HepG2 (cell line): ENCODE results near the gene TPST2. TPM values are rescaled to one million over a fixed set of nuclear protein-coding genes. Genes with fewer than 3 reads are reported as not detected.

Experiments
- ATF4 ChIP-seq, 2 experiments: fragments of 450-650 bp in 1 of 2; sonication (generic) in 1 of 2; formaldehyde crosslinking; IDR thresholded peaks; 2 replicates each; pipeline versions ENCODE4 v1.5.0 to v1.8.0; 2020 to 2022; ENCODE audit warnings: mild to moderate bottlenecking in 1 of 2, missing genetic modification reagents in 1 of 2
- CENPT ChIP-seq: sonication (generic); formaldehyde crosslinking; IDR thresholded peaks from 2 replicates; pipeline ENCODE4 v1.8.0; 2022; ENCODE audit warnings: low read depth, mild to moderate bottlenecking, moderate library complexity, missing genetic modification reagents
- ELF3 ChIP-seq: IDR thresholded peaks from 2 replicates; pipeline ENCODE4 v1.6.1; 2016; ENCODE audit warnings: missing genetic modification reagents, missing compliant biosample characterization
- ETV5 ChIP-seq: IDR thresholded peaks from 2 replicates; pipeline ENCODE4 v1.6.1; 2018; ENCODE audit warnings: missing biosample characterization, missing genetic modification reagents, inconsistent platforms, borderline replicate concordance
- GMEB1 ChIP-seq: sonication (generic); formaldehyde crosslinking; IDR thresholded peaks from 2 replicates; pipeline ENCODE4 v1.5.1; 2020; ENCODE audit warnings: missing genetic modification reagents, mild to moderate bottlenecking, borderline replicate concordance
- HDAC6 ChIP-seq: fragments of 200-600 bp; sonication (generic); IDR thresholded peaks from 2 replicates; pipeline ENCODE4 v1.7.0; 2017; ENCODE audit warnings: mild to moderate bottlenecking, antibody characterized with exemption, low read length, low read depth
- HNRNPK ChIP-seq: fragments of 200-400 bp; formaldehyde crosslinking; IDR thresholded peaks from 2 replicates; pipeline ENCODE4 v1.6.1; 2018; ENCODE audit warnings: low read length, low read depth, moderate library complexity, mild to moderate bottlenecking; ENCODE audit not compliant: poor library complexity, severe bottlenecking
- KLF11 ChIP-seq: IDR thresholded peaks from 2 replicates; pipeline ENCODE4 v1.6.1; 2016; ENCODE audit warnings: missing compliant biosample characterization
- MIER3 ChIP-seq: IDR thresholded peaks from 2 replicates; pipeline ENCODE4 v1.6.1; 2016; ENCODE audit warnings: missing compliant biosample characterization, borderline replicate concordance
- NR2F6 ChIP-seq, 2 experiments: IDR thresholded peaks; 2 replicates each; pipeline ENCODE4 v1.6.1; 2016; ENCODE audit warnings: antibody characterized with exemption in 1 of 2, mild to moderate bottlenecking in 1 of 2
- POLR2G ChIP-seq: fragments of 200-400 bp; formaldehyde crosslinking; IDR thresholded peaks from 2 replicates; pipeline ENCODE4 v1.6.1; 2018; ENCODE audit warnings: mild to moderate bottlenecking, low read depth, low read length, moderate library complexity
- RARG ChIP-seq: sonication (generic); formaldehyde crosslinking; IDR thresholded peaks from 2 replicates; pipeline ENCODE4 v1.4.0; 2020; ENCODE audit warnings: low read depth, mild to moderate bottlenecking, missing genetic modification reagents
- STAG1 ChIP-seq: sonication (generic); formaldehyde crosslinking; IDR thresholded peaks from 2 replicates; pipeline ENCODE4 v1.4.0; 2020; ENCODE audit warnings: missing genetic modification reagents
- ZBTB14 ChIP-seq: sonication (generic); formaldehyde crosslinking; IDR thresholded peaks from 2 replicates; pipeline ENCODE4 v1.4.0; 2020; ENCODE audit warnings: missing genetic modification reagents
- ZNF180 ChIP-seq: sonication (generic); formaldehyde crosslinking; IDR thresholded peaks from 2 replicates; pipeline ENCODE4 v1.4.0; 2020; ENCODE audit warnings: low read depth, missing genetic modification reagents, borderline replicate concordance
- ZNF263 ChIP-seq: sonication (generic); formaldehyde crosslinking; IDR thresholded peaks from 2 replicates; pipeline ENCODE4 v1.4.0; 2020; ENCODE audit warnings: missing genetic modification reagents
- ZNF564 ChIP-seq: sonication (generic); formaldehyde crosslinking; IDR thresholded peaks from 2 replicates; pipeline ENCODE4 v1.8.1; 2023; ENCODE audit warnings: mild to moderate bottlenecking, missing genetic modification reagents
- ZNF792 ChIP-seq: IDR thresholded peaks from 2 replicates; pipeline ENCODE4 v1.6.1; 2016
- polyA plus RNA-seq, 8 experiments: library from polyadenylated mRNA; depleted of rRNA in 3 of 8; stranded (reverse) in 7 of 8; unstranded in 1 of 8; fragments of >200 nt; fragmentation: Illumina TruSeq in 4 of 8; extraction: Trizol in 4 of 8; gene quantifications; 2 replicates each; pipeline versions ENCODE4 v1.2.1 to v1.2.3, GENCODE V29; 2011 to 2016; ENCODE audit warnings: low read depth in 4 of 8, missing spikeins in 1 of 8, mixed read lengths in 1 of 8; ENCODE audit not compliant: insufficient read depth in 1 of 8
- total RNA-seq, 5 experiments: library from RNA; depleted of rRNA; stranded (reverse); fragments of >200 nt; fragmentation: Illumina TruSeq; extraction: Trizol; gene quantifications; 2 replicates each; pipeline ENCODE4 v1.2.3, GENCODE V29; 2016; ENCODE audit warnings: low read depth in 1 of 5
- TF ChIP-seq, protein P1 (sequence below): sonication (generic); formaldehyde crosslinking; IDR thresholded peaks from 2 replicates; pipeline ENCODE4 v1.4.0; 2020; ENCODE audit warnings: missing genetic modification reagents
- TF ChIP-seq, protein P2 (sequence below): sonication (generic); formaldehyde crosslinking; IDR thresholded peaks from 2 replicates; pipeline ENCODE4 v1.8.0; 2023; ENCODE audit warnings: mild to moderate bottlenecking, missing genetic modification reagents

The TPST2 gene
- total and polyA plus RNA-seq, 2 of the 13 experiments (the other 11 are each of a cell fraction or from before 2014, with no cell fraction given): 15.2 to 23.8 TPM

DNA sequence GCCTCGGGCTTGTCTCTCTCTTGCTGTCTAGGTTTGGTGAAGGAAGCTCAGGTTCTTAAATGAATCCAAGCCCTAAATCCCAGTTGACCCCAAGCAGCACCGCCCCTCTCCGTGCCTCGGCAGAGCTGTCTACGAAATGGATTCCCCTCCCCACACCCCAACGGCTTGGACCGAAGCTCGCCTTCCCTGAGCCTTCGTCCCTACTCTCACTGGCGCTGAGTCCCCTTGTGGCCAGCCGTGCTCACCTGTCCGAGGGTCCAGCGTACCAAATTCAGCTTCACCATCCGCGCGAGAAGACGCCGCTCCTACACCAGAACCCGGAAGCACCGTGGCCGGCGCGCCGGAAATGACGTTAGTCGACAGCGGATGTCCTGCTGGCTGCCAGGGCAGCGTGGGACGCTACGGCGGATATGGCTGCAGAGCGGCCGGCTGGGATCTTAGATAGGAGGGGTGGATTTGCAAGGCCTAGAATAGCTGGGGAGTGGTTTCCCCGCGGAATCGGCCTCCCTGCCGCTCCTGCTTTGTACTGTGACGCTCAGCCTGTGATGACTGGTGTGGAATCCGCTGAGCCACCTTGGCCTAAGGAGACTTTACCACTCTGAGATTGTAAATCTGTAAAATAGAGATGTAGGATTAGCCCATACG is 77.7 kb downstream of the TPST2 start, which contains the start of gene TFIP11 (continued):
- TF ChIP-seq MIER3 (CRISPR knock-in tag): peak; percentile 77; the same call in 1 of the 2 replicates
- TF ChIP-seq, protein P1, sequence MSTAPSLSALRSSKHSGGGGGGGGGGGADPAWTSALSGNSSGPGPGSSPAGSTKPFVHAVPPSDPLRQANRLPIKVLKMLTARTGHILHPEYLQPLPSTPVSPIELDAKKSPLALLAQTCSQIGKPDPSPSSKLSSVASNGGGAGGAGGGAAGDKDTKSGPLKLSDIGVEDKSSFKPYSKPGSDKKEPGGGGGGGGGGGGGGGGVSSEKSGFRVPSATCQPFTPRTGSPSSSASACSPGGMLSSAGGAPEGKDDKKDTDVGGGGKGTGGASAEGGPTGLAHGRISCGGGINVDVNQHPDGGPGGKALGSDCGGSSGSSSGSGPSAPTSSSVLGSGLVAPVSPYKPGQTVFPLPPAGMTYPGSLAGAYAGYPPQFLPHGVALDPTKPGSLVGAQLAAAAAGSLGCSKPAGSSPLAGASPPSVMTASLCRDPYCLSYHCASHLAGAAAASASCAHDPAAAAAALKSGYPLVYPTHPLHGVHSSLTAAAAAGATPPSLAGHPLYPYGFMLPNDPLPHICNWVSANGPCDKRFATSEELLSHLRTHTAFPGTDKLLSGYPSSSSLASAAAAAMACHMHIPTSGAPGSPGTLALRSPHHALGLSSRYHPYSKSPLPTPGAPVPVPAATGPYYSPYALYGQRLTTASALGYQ (CRISPR knock-in tag): no peak
- TF ChIP-seq GMEB1 (CRISPR knock-in tag): peak; percentile 93
- peak; percentile 33 for TF ChIP-seq STAG1 (CRISPR knock-in tag)
- no peak; the same call in 1 of the 2 replicates for TF ChIP-seq ZNF564 (CRISPR knock-in tag)
- no peak for TF ChIP-seq ZNF792 (CRISPR knock-in tag)
- no peak for TF ChIP-seq RARG
- TF ChIP-seq HDAC6: no peak
- no peak for TF ChIP-seq ZNF180
- TF ChIP-seq HNRNPK: no peak
- TF ChIP-seq CENPT: no peak
- TF ChIP-seq, protein P2, sequence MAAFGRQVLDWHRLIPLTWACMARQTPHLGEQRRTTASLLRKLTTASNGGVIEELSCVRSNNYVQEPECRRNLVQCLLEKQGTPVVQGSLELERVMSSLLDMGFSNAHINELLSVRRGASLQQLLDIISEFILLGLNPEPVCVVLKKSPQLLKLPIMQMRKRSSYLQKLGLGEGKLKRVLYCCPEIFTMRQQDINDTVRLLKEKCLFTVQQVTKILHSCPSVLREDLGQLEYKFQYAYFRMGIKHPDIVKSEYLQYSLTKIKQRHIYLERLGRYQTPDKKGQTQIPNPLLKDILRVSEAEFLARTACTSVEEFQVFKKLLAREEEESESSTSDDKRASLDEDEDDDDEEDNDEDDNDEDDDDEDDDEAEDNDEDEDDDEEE (CRISPR knock-in tag): no peak
- TF ChIP-seq POLR2G: peak; percentile 90
- TF ChIP-seq ETV5 (CRISPR knock-in tag): peak; percentile 87
- peak; percentile 75 for TF ChIP-seq ZNF263
- no peak for TF ChIP-seq NR2F6 (IDR thresholded peaks at IDR 0.05)
- TF ChIP-seq NR2F6 (CRISPR knock-in tag; IDR thresholded peaks at IDR 0.05): peak; percentile 23; the same call in 1 of the 2 replicates
- no peak; a peak in 1 of 4 replicates for TF ChIP-seq ATF4 (CRISPR knock-in tag; IDR thresholded peaks at IDR 0.05)
- no peak for TF ChIP-seq ZBTB14 (CRISPR knock-in tag)
- TF ChIP-seq KLF11 (CRISPR knock-in tag): peak; percentile 72; the same call in 1 of the 2 replicates
- TF ChIP-seq ELF3 (CRISPR knock-in tag): peak; percentile 91; the same call in 1 of the 2 replicates
